Uterus (tissue), 4 donors: ENCODE results near the gene HTR3C. TPM values are rescaled to one million over a fixed set of nuclear protein-coding genes. Genes with fewer than 3 reads are reported as not detected.

Experiments
- DNase-seq, 2 donors: peaks; one replicate each; pipeline ENCODE4 v3.0.0-alpha.2; 2019 to 2020
- H3K27ac ChIP-seq, 2 donors: fragments of 200-600 bp; sonication (generic); 1 replicate in 1 of 2; 2 replicates in 1 of 2; pipeline ENCODE4 v1.5.1; 2016 to 2018
- H3K27me3 ChIP-seq, 2 donors: fragments of 200-600 bp; sonication (generic); one replicate each; pipeline ENCODE4 v1.5.1; 2018 to 2019; ENCODE audit warnings: control low read depth in 1 of 2
- H3K36me3 ChIP-seq, 2 donors: fragments of 200-600 bp; sonication (generic); one replicate each; pipeline ENCODE4 v1.5.1; 2019; ENCODE audit warnings: control low read depth in 1 of 2
- H3K4me1 ChIP-seq, 2 donors: fragments of 200-600 bp; sonication (generic); one replicate each; pipeline ENCODE4 v1.5.1; 2018 to 2019; ENCODE audit warnings: control low read depth in 1 of 2
- H3K4me3 ChIP-seq, 2 donors: fragments of 200-600 bp; sonication (generic); 1 replicate in 1 of 2; 2 replicates in 1 of 2; pipeline ENCODE4 v1.5.1; 2018 to 2019; ENCODE audit warnings: mild to moderate bottlenecking in 1 of 2
- H3K9me3 ChIP-seq, 2 donors: fragments of 200-600 bp; sonication (generic); one replicate each; pipeline ENCODE4 v1.5.1; 2019; ENCODE audit warnings: control low read depth in 1 of 2
- CTCF ChIP-seq, 4 experiments: fragments of 200-600 bp in 2 of 4; fragments of 450-650 bp in 2 of 4; sonication (generic) in 2 of 4; IDR thresholded peaks; one replicate each; pipeline ENCODE4 v1.5.1; 2016 to 2019; ENCODE audit warnings: antibody characterized with exemption in 4 of 4, mild to moderate bottlenecking in 2 of 4, moderate library complexity in 1 of 4
- POLR2A ChIP-seq, 2 donors: fragments of 450-650 bp; IDR thresholded peaks; one replicate each; pipeline ENCODE4 v1.6.1; 2016; ENCODE audit warnings: antibody characterized with exemption in 2 of 2, mild to moderate bottlenecking in 1 of 2, moderate library complexity in 1 of 2
- intact Hi-C: fragments of 100-400 bp; cut with DNase I; formaldehyde crosslinking; loops from one replicate; pipeline ENCODE4 v1.15.1; 2023; ENCODE audit warnings: low total_unique reads
- small RNA-seq: library from RNA; depleted of rRNA; stranded (forward); fragments of <200 nt; gene quantifications from one replicate; pipeline ENCODE3, GENCODE V24; 2016
- total RNA-seq, 4 donors: library from RNA; depleted of rRNA in 3 of 4; stranded (reverse); fragments of >200 nt in 3 of 4; gene quantifications; one replicate each; pipeline versions ENCODE4 v1.1.0 to v1.2.4, GENCODE V29; 2014 to 2023
- donor health status: DM: yes; HTN: yes; CAD: no.

The HTR3C gene
- total RNA-seq, 4 donors from 2014 or later, result 0.29 TPM; not detected in 3

GRCh38 chr3:184092199-184092598 lies 39.4 kb downstream of the HTR3C start:
- peaks cover 0 to 12% of the 10 kb centered on the region in 2 donors for H3K9me3 ChIP-seq
- intact Hi-C loops, result no loop called here
- no peak overlapping the region for H3K27ac ChIP-seq
- no peak overlapping the region for H3K4me3 ChIP-seq
- TF ChIP-seq POLR2A (IDR thresholded peaks at IDR 0.05) (no peak), CTCF (IDR thresholded peaks at IDR 0.05) (no peak)
- H3K36me3 ChIP-seq, result no peaks in the 10 kb centered on the region
- DNase-seq, result no peak
- no peaks in the 10 kb centered on the region for H3K27me3 ChIP-seq
- no peaks in the 10 kb centered on the region for H3K4me1 ChIP-seq

DNA sequence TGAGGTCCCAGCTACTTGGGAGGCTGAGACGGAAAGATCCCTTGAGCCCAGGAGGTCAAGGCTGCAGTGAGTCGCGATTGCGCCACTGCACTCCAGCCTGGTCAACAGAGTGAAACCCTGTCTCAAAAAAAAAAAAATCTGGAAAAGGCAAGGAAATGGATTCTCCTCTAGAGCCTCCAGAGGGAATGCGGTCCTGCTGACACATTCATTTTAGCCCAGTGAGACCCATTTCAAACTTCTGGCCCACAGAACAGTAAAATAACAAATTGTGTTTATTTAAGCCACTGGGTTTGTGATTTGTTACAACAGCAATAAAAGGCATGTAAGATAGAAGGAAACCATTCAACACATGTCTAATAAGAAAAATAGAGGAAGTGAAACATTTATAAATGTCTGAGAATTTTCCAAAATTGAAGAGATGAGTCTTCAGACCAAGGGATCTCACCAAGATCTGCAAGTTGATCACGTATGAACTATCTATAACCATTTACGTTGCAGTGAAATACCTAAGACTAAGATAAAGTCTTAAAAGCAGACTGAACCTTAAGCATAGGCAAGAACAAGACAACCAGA lies 44.0 kb downstream of the HTR3C start, which contains the start of gene HTR3E:
Gene HTR3E, plus strand, starts transcription at position 254 of the 573 bp plus-strand sequence. CDS start 466 bp downstream, outside the sequence.
- no peaks in the 10 kb centered on the region for H3K4me1 ChIP-seq
- intact Hi-C loops, result no loop called here
- no peaks in the 10 kb centered on the region for H3K36me3 ChIP-seq

GRCh38 chr3:184097556-184097955 lies 44.7 kb downstream of the HTR3C start:
- no peaks in the 10 kb centered on the region for H3K4me1 ChIP-seq
- no peak for DNase-seq
- TF ChIP-seq POLR2A (IDR thresholded peaks at IDR 0.05) (no peak), CTCF (IDR thresholded peaks at IDR 0.05) (no peak)

More for the DNA sequence above, 44.0 kb downstream of the HTR3C start, which contains the start of gene HTR3E:
- Histone ChIP-seq H3K4me3 (no peak within 1 kb of the TSS), H3K9me3 (peaks cover 0 to 10% of the 10 kb centered on the region in 2 donors), H3K27me3 (no peaks in the 10 kb centered on the region), H3K27ac (no peak within 1 kb of the TSS)
- TF ChIP-seq CTCF (IDR thresholded peaks at IDR 0.05) (no peak), POLR2A (IDR thresholded peaks at IDR 0.05) (no peak)
- no peak for DNase-seq

DNA sequence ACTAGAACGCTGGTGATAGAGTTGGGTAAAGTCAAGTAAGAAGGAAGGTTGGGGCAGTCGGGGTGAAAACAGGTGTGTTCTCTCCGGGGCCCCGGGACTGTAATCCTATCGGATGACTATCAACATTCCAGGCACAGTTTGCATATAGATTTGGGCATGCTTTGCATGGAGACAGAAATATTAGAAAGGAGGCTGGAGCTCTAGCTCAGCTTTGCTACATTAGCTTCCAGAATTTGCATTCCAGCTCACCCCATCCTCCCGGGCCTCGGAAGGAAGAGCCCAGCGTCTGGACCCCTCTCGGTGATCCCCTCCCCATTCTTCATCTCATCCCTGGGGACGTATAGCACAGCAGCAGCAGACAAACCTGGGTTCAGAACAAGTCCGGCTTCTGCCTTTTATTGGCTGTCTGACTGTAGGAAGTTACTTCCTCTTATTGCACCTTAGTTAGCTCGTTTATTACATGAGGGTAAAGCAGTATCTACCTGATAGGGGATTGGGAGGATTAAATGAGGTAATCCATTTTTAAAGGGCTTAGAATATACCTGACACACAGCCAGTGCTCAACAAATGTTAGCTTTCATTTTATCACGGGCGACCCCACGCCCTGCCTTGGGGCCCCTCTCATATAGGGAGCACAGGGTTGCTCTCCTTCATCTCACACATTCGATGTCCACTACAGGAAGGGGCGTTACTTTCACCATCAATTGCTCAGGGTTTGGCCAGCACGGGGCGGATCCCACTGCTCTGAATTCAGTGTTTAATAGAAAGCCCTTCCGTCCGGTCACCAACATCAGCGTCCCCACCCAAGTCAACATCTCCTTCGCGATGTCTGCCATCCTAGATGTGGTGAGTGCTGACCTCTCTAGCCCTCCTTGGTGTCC lies 47.2 kb downstream of the HTR3C start:
- DNase-seq, result no peak
- no peak overlapping the region for H3K27ac ChIP-seq
- H3K9me3 ChIP-seq, result no peaks in the 10 kb centered on the region
- H3K4me3 ChIP-seq, result no peak overlapping the region
- no peaks in the 10 kb centered on the region for H3K36me3 ChIP-seq
- H3K4me1 ChIP-seq, result no peaks in the 10 kb centered on the region
- intact Hi-C loops, result no loop called here
- no peaks in the 10 kb centered on the region for H3K27me3 ChIP-seq
- TF ChIP-seq POLR2A (IDR thresholded peaks at IDR 0.05) (no peak), CTCF (IDR thresholded peaks at IDR 0.05) (no peak)

More at GRCh38 chr3:184097556-184097955, 44.7 kb downstream of the HTR3C start:
- Histone ChIP-seq H3K4me3 (no peak overlapping the region), H3K27ac (no peak overlapping the region), H3K36me3 (no peaks in the 10 kb centered on the region), H3K9me3 (peaks cover 0 to 4% of the 10 kb centered on the region in 2 donors), H3K27me3 (no peaks in the 10 kb centered on the region)
- intact Hi-C loops, result no loop called here

Small RNA genes within 50 kb of the gene (small RNA-seq; reads per million reads assigned to genes)
- gene RF00019, result not detected

Other genes with a start within 250 kb of the HTR3C start
- 1 to 10 TPM in 2 of 4 donors, not detected in 2; 1.0 to 1.9 TPM for gene MAP6D1, start 227.5 kb upstream of the HTR3C start, total RNA-seq
- gene PARL, start 168.2 kb upstream of the HTR3C start, total RNA-seq, result 10 to 100 TPM in 2 of 4 donors, 1 to 10 TPM in 2; 7.4 to 69.9 (median 22.5) TPM
- gene ABCC5, start 35.2 kb upstream of the HTR3C start, total RNA-seq, result 10 to 100 TPM; 15.9 to 46.0 (median 23.3) TPM
- gene HTR3D, start 21.3 kb upstream of the HTR3C start, total RNA-seq, result not detected
- gene HTR3E, start 44.0 kb downstream of the HTR3C start, total RNA-seq, result not detected
- 10 to 100 TPM in 3 of 4 donors, 1 to 10 TPM in 1; 6.5 to 48.0 (median 32.3) TPM for gene EIF2B5, start 82.3 kb downstream of the HTR3C start, total RNA-seq
- 10 to 100 TPM; 20.5 to 86.3 (median 57.4) TPM for gene DVL3, start 102.3 kb downstream of the HTR3C start, total RNA-seq
- gene AP2M1, start 121.8 kb downstream of the HTR3C start, total RNA-seq, result 100 to 1,000 TPM in 3 of 4 donors, 10 to 100 TPM in 1; 81.8 to 248 (median 172) TPM
- 10 to 100 TPM; 11.8 to 73.0 (median 36.8) TPM for gene ABCF3, start 133.2 kb downstream of the HTR3C start, total RNA-seq
- under 1 TPM in 1 of 4 donors, not detected in 3; 0.35 TPM for gene VWA5B2, start 176.5 kb downstream of the HTR3C start, total RNA-seq
- 10 to 100 TPM; 16.5 to 77.1 (median 53.1) TPM for gene ALG3, start 195.9 kb downstream of the HTR3C start, total RNA-seq
- 1 to 10 TPM in 3 of 4 donors, under 1 TPM in 1; 0.51 to 4.7 (median 2.2) TPM for gene EEF1AKMT4, start 196.6 kb downstream of the HTR3C start, total RNA-seq
- not detected for gene CAMK2N2, start 208.5 kb downstream of the HTR3C start, total RNA-seq
- not detected for gene ECE2, start 223.0 kb downstream of the HTR3C start, total RNA-seq
- gene PSMD2, start 246.2 kb downstream of the HTR3C start, total RNA-seq, result 100 to 1,000 TPM; 117 to 275 (median 147) TPM